ENCODE results near the gene PRKAB1. TPM values are rescaled to one million over a fixed set of nuclear protein-coding genes. Genes with fewer than 3 reads are reported as not detected.

The PRKAB1 gene
- total RNA-seq, 1 donor from 2014 or later: 22.7 TPM

GRCh38 chr12:119627686-119628085 lies 40.2 kb upstream of the PRKAB1 start:
- Histone ChIP-seq H4K20me1 (ENCODE audit: insufficient read depth, low read length) (no peaks in the 10 kb centered on the region), H3K79me2 (ENCODE audit: insufficient read depth, low read length) (no peaks in the 10 kb centered on the region), H3K9me3 (ENCODE audit: insufficient read depth, low read depth, low read length) (no peaks in the 10 kb centered on the region), H3K27ac (ENCODE audit: low read depth, low read length) (no peak overlapping the region), H3K9ac (ENCODE audit: low read length) (no peak overlapping the region), H3K4me2 (ENCODE audit: low read length) (no peak overlapping the region), H3K36me3 (ENCODE audit: insufficient read depth, low read length) (no peaks in the 10 kb centered on the region), H3K4me1 (ENCODE audit: insufficient read depth, low read length) (no peaks in the 10 kb centered on the region), H2AFZ (ENCODE audit: low read depth, low read length) (no peak overlapping the region), H3K4me3 (ENCODE audit: insufficient read depth, low read depth, low read length) (no peak overlapping the region), H3K27me3 (ENCODE audit: insufficient read depth, low read length) (no peaks in the 10 kb centered on the region)
- Mint-ChIP-seq H3K4me3 (ENCODE audit: unreplicated experiment) (no peak overlapping the region), H3K27ac (ENCODE audit: unreplicated experiment) (no peak overlapping the region), H3K4me1 (ENCODE audit: low read depth, unreplicated experiment) (no peaks in the 10 kb centered on the region), H3K9me3 (ENCODE audit: unreplicated experiment) (peaks cover 2% of the 10 kb centered on the region), H3K27me3 (ENCODE audit: low read depth, unreplicated experiment) (peaks cover 27% of the 10 kb centered on the region), H3K36me3 (ENCODE audit: low read depth, unreplicated experiment) (no peaks in the 10 kb centered on the region)
- no peak for DNase-seq (ENCODE audit: low read depth)
- FAIRE-seq: no peak
- TF ChIP-seq EZH2 (IDR thresholded peaks at IDR 0.05; ENCODE audit: insufficient read depth, low read length): no peak
- TF ChIP-seq CTCF (IDR thresholded peaks at IDR 0.05; ENCODE audit: insufficient read depth, low read depth, low read length): no peak

- Mint-ChIP-seq H3K27ac (ENCODE audit: unreplicated experiment) (no peak overlapping the region), H3K27me3 (ENCODE audit: low read depth, unreplicated experiment) (peaks cover 29% of the 10 kb centered on the region), H3K4me1 (ENCODE audit: low read depth, unreplicated experiment) (no peaks in the 10 kb centered on the region), H3K36me3 (ENCODE audit: low read depth, unreplicated experiment) (no peaks in the 10 kb centered on the region), H3K4me3 (ENCODE audit: unreplicated experiment) (no peak overlapping the region), H3K9me3 (ENCODE audit: unreplicated experiment) (peaks cover 2% of the 10 kb centered on the region)
- H2AFZ ChIP-seq (ENCODE audit: low read depth, low read length): no peak overlapping the region
- no peaks in the 10 kb centered on the region for H3K27me3 ChIP-seq (ENCODE audit: insufficient read depth, low read length)
- H3K9me3 ChIP-seq (ENCODE audit: insufficient read depth, low read depth, low read length): no peaks in the 10 kb centered on the region
- TF ChIP-seq CTCF (IDR thresholded peaks at IDR 0.05; ENCODE audit: insufficient read depth, low read depth, low read length): no peak
- TF ChIP-seq EZH2 (IDR thresholded peaks at IDR 0.05; ENCODE audit: insufficient read depth, low read length): no peak
- no peak for DNase-seq (ENCODE audit: low read depth)
- H3K79me2 ChIP-seq (ENCODE audit: insufficient read depth, low read length): no peaks in the 10 kb centered on the region
- no peak overlapping the region for H3K27ac ChIP-seq (ENCODE audit: low read depth, low read length)
- H3K9ac ChIP-seq (ENCODE audit: low read length): no peak overlapping the region
- H4K20me1 ChIP-seq (ENCODE audit: insufficient read depth, low read length): no peaks in the 10 kb centered on the region
- H3K4me2 ChIP-seq (ENCODE audit: low read length): no peak overlapping the region
- H3K4me3 ChIP-seq (ENCODE audit: insufficient read depth, low read depth, low read length): no peak overlapping the region
- no peak for FAIRE-seq
- no peaks in the 10 kb centered on the region for H3K36me3 ChIP-seq (ENCODE audit: insufficient read depth, low read length)
- no peaks in the 10 kb centered on the region for H3K4me1 ChIP-seq (ENCODE audit: insufficient read depth, low read length)
Measured at GRCh38 chr12:119630223-119630780, 37.6 kb upstream of the PRKAB1 start.

- Mint-ChIP-seq H3K4me3 (ENCODE audit: unreplicated experiment) (no peak overlapping the region), H3K9me3 (ENCODE audit: unreplicated experiment) (peaks cover 2% of the 10 kb centered on the region)
Measured at GRCh38 chr12:119630962-119631550, 36.9 kb upstream of the PRKAB1 start.

More at GRCh38 chr12:119630962-119631550, 36.9 kb upstream of the PRKAB1 start:
- TF ChIP-seq EZH2 (IDR thresholded peaks at IDR 0.05; ENCODE audit: insufficient read depth, low read length) (no peak), CTCF (IDR thresholded peaks at IDR 0.05; ENCODE audit: insufficient read depth, low read depth, low read length) (no peak)
- no peak overlapping the region for H3K27ac ChIP-seq (ENCODE audit: low read depth, low read length)
- no peaks in the 10 kb centered on the region for H3K4me1 ChIP-seq (ENCODE audit: insufficient read depth, low read length)
- H3K9me3 ChIP-seq (ENCODE audit: insufficient read depth, low read depth, low read length): no peaks in the 10 kb centered on the region
- no peaks in the 10 kb centered on the region for H3K27me3 ChIP-seq (ENCODE audit: insufficient read depth, low read length)
- peaks cover 33% of the 10 kb centered on the region for H3K27me3 Mint-ChIP-seq (ENCODE audit: low read depth, unreplicated experiment)
- no peak overlapping the region for H3K4me3 ChIP-seq (ENCODE audit: insufficient read depth, low read depth, low read length)
- FAIRE-seq (no peak), DNase-seq (ENCODE audit: low read depth) (no peak)
- no peaks in the 10 kb centered on the region for H3K79me2 ChIP-seq (ENCODE audit: insufficient read depth, low read length)
- H2AFZ ChIP-seq (ENCODE audit: low read depth, low read length): no peak overlapping the region
- H3K4me1 Mint-ChIP-seq (ENCODE audit: low read depth, unreplicated experiment): no peaks in the 10 kb centered on the region
- no peak overlapping the region for H3K9ac ChIP-seq (ENCODE audit: low read length)
- no peak overlapping the region for H3K4me2 ChIP-seq (ENCODE audit: low read length)
- H3K27ac Mint-ChIP-seq (ENCODE audit: unreplicated experiment): no peak overlapping the region
- no peaks in the 10 kb centered on the region for H4K20me1 ChIP-seq (ENCODE audit: insufficient read depth, low read length)
- H3K36me3 ChIP-seq (ENCODE audit: insufficient read depth, low read length): no peaks in the 10 kb centered on the region
- H3K36me3 Mint-ChIP-seq (ENCODE audit: low read depth, unreplicated experiment): no peaks in the 10 kb centered on the region
